Measurements from ENCODE around the gene CFAP97.

GRCh38 chr4:185142564-185142911 lies 61.3 kb downstream of the CFAP97 start:
- TF ChIP-seq POLR2A (IDR thresholded peaks at IDR 0.05; ENCODE audit: extremely low read depth, insufficient read length): no peak
- no peak for TF ChIP-seq CTCF (IDR thresholded peaks at IDR 0.05; ENCODE audit: low read depth, low read length)
- TF ChIP-seq MYC (IDR thresholded peaks at IDR 0.05; ENCODE audit: low read depth, low read length): no peak
- no peak for TF ChIP-seq MAX (IDR thresholded peaks at IDR 0.05; ENCODE audit: low read depth, low read length)

Measured in NB4 (cell line).